Measurements from ENCODE around the gene CAB39L.

The CAB39L gene

GRCh38 chr13:49311816-49312215 lies 132.0 kb downstream of the CAB39L start:
- no peak for DNase-seq (ENCODE audit: insufficient read length, low spot score)
- no peak for TF ChIP-seq PAX5 (IDR thresholded peaks at IDR 0.05; ENCODE audit: insufficient read depth, low read length, severe bottlenecking)
- TF ChIP-seq SPI1 (IDR thresholded peaks at IDR 0.05; ENCODE audit: low read depth, low read length) = no peak
- TF ChIP-seq TAF1 (IDR thresholded peaks at IDR 0.05; ENCODE audit: low read depth, low read length) = no peak
- TF ChIP-seq POLR2A (IDR thresholded peaks at IDR 0.05; ENCODE audit: low read depth, low read length) = no peak
- TF ChIP-seq POU2F2 (IDR thresholded peaks at IDR 0.05; ENCODE audit: low read depth, low read length) = no peak
- TF ChIP-seq POLR2AphosphoS5 (IDR thresholded peaks at IDR 0.05; ENCODE audit: low read depth, low read length) = no peak
- no peak for FAIRE-seq

DNA sequence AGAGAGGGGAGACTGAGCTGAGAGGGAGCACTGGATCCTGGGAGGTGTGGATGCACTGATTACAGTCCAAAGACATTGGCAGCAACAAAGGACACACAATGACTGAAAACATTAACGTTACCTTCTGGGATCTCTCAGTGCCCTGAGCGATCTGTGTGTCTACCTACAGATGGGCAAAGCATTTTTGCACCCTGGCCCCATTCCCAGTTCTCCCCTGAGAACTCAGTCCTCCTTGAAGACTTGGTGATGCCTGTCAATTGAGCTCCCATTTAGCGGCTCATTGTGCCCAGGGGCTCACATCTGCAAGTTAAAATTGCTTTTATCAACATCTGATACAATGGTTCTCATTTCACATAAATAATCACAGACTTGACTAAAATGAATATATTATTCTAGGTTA lies 133.6 kb downstream of the CAB39L start:
- FAIRE-seq (no peak), DNase-seq (ENCODE audit: insufficient read length, low spot score) (no peak)
- TF ChIP-seq POLR2A (IDR thresholded peaks at IDR 0.05; ENCODE audit: low read depth, low read length) = no peak
- no peak for TF ChIP-seq SPI1 (IDR thresholded peaks at IDR 0.05; ENCODE audit: low read depth, low read length)
- no peak for TF ChIP-seq POU2F2 (IDR thresholded peaks at IDR 0.05; ENCODE audit: low read depth, low read length)
- no peak for TF ChIP-seq POLR2AphosphoS5 (IDR thresholded peaks at IDR 0.05; ENCODE audit: low read depth, low read length)

GRCh38 chr13:49308921-49309408 lies 134.9 kb downstream of the CAB39L start:
- TF ChIP-seq POLR2AphosphoS5 (IDR thresholded peaks at IDR 0.05; ENCODE audit: low read depth, low read length) (no peak), TAF1 (IDR thresholded peaks at IDR 0.05; ENCODE audit: low read depth, low read length) (no peak), POU2F2 (IDR thresholded peaks at IDR 0.05; ENCODE audit: low read depth, low read length) (no peak), POLR2A (IDR thresholded peaks at IDR 0.05; ENCODE audit: low read depth, low read length) (no peak), PAX5 (IDR thresholded peaks at IDR 0.05; ENCODE audit: insufficient read depth, low read length, severe bottlenecking) (no peak), SPI1 (IDR thresholded peaks at IDR 0.05; ENCODE audit: low read depth, low read length) (no peak)
- DNase-seq (ENCODE audit: insufficient read length, low spot score) = no peak
- FAIRE-seq = no peak

DNA sequence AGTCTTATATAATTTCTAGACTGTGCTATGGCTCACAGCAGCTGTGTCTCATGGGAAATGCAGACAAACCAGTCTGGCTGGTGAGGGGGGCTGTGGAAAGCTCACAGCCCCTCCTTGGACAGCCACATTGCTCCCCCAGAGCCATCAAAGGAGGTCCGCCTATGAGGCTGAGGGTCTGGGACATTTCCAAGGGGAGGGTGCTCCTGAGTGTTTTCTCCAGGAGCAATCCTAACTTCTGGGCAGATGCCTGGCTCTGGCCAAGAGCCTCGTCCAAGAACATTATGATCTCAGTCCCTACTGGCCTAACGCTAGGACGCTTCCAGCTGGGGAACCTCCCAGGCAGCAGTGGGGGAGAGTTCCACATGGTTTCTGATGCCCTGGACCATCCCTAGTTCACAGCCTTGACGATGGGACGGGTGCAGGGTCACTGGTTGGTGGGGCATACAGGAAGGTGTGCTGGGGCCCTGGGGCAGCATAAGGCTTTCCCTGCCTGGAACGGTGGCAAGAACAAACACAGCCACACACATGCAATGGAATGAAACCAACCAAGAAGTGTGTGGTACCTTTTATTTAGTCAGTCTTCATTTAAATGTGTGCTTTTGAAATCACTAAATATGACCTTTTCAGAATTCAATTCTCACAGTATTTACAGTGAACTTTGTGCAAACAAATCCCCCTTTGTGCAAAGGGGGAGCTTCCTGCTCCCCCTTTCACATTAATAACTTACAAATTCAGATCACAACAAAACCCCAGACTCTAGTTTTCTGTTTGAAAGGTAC lies 135.6 kb downstream of the CAB39L start:
- FAIRE-seq (no peak), DNase-seq (ENCODE audit: insufficient read length, low spot score) (no peak)
- TF ChIP-seq POLR2A (IDR thresholded peaks at IDR 0.05; ENCODE audit: low read depth, low read length) = no peak
- no peak for TF ChIP-seq TAF1 (IDR thresholded peaks at IDR 0.05; ENCODE audit: low read depth, low read length)

DNA sequence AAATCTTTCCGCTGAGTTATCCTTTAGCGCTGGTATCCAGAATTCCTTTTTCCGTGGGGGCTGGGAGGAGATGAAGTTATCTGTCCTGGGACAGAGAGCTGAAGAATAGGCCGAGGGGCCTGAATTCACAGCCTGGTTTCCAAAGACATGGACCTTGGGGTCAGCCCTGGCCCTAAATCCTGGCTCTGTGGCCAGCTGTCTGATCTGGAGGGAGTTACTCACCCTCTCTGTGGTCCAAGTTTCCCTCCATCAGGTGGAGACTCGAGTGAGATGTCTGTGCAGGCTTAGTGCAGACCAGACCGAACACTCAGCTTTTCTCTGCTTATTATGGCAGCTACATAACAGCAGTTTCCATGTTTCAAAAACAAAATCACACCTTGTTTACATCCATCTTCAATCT lies 136.5 kb downstream of the CAB39L start:
- TF ChIP-seq POU2F2 (IDR thresholded peaks at IDR 0.05; ENCODE audit: low read depth, low read length) (no peak), SPI1 (IDR thresholded peaks at IDR 0.05; ENCODE audit: low read depth, low read length) (no peak)
- FAIRE-seq = no peak
- no peak for DNase-seq (ENCODE audit: insufficient read length, low spot score)

DNA sequence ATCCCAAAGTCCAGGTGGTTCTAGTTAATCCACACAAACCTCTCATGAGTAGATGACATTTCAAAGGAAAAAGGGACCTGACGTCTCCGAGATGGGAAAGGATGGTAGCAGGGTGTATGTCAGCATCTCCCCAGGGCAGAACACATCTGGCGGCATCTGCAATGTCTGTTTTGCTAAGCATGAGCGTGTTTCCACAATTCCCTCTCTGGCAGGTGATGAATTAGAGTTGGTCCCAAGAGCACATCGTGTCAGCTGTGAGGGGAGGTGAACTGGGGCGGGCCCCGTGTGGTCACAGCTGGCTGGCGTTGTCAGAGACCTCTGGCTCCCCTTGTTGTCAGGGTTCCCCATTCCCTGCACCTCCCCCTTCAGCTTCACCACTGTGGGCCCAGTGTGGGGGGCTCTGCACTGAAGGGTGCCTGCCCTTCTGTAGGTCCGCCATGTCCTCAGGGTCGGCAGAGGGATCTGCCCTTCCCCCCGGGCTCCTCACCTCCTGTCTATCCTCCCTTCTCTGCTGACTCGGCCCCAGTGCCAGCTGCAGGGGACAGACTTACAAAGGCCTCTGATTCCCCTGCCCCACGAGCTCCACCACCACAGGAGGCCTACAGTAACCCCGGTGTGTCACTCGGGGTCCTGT lies 138.0 kb downstream of the CAB39L start:
- TF ChIP-seq POLR2A (IDR thresholded peaks at IDR 0.05; ENCODE audit: low read depth, low read length) = no peak
- DNase-seq (ENCODE audit: insufficient read length, low spot score) = no peak
- no peak for FAIRE-seq

DNA sequence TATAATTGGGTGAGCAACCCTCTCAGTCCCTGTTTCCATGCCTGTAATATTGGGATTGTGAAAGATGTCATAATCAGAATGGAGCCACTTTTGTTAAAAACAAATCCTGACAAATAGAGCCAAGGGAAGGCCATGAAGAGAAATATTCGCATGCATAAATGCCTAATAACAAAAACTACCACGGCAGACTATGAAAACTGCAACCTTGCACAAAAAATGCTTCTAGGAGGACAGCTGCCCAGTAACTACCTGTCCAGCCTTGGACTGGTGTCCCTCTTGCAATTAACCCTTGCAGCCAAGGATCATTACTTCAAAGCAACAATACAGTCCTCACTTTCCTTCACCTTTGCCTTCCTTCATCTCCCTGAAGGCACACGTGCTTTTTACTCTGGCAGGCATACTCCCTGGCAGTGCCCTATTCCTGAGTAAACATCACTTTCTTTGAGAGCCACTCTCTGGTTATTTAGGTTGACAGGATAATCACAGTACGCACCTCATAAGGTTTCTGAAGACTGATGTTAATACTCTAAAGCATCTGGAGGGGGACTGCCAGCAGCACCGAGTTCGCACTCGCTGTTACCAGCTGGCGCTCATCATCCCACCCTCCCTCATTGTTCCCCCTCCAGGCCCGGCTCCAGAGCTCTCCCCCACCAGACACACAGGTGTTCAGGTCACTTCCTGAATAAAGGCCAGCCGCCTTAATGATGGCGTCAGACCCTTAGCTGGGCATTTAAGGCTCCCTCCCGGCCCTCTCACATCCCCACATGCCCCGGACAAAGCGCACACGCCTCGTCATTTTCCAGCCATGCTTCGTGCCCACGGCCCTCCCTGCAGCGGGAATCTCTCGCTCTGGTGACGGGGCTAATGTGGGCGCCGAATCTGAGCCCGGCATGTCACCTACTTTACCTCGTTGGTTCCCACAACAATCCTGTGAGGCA lies 138.8 kb downstream of the CAB39L start:
- no peak for TF ChIP-seq SPI1 (IDR thresholded peaks at IDR 0.05; ENCODE audit: low read depth, low read length)
- no peak for TF ChIP-seq POLR2A (IDR thresholded peaks at IDR 0.05; ENCODE audit: low read depth, low read length)
- TF ChIP-seq POU2F2 (IDR thresholded peaks at IDR 0.05; ENCODE audit: low read depth, low read length) = no peak
- no peak for TF ChIP-seq POLR2AphosphoS5 (IDR thresholded peaks at IDR 0.05; ENCODE audit: low read depth, low read length)
- no peak for TF ChIP-seq PAX5 (IDR thresholded peaks at IDR 0.05; ENCODE audit: insufficient read depth, low read length, severe bottlenecking)
- TF ChIP-seq TAF1 (IDR thresholded peaks at IDR 0.05; ENCODE audit: low read depth, low read length) = no peak
- FAIRE-seq (no peak), DNase-seq (ENCODE audit: insufficient read length, low spot score) (no peak)

DNA sequence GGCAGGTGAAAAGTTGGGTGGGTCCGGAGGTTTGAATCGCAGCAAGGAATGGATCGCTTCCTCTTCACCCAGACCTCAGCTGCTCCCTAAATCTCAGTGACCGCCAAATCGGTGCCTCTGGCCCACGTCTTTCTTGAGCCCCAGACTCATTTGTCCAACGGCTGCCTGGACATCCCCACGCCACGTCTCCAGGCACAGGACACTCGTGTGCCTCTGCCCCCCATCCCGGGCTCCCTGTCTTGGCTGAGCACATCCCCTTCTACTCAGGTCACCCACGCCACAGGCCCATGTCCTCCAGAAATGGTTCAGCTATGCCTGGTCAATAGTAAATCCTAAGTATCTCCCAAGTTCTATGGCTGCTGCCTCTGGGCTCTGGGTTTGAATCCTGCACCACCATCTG lies 139.5 kb downstream of the CAB39L start:
- FAIRE-seq = no peak
- no peak for DNase-seq (ENCODE audit: insufficient read length, low spot score)
- TF ChIP-seq POLR2AphosphoS5 (IDR thresholded peaks at IDR 0.05; ENCODE audit: low read depth, low read length) = no peak
- TF ChIP-seq POLR2A (IDR thresholded peaks at IDR 0.05; ENCODE audit: low read depth, low read length) = no peak
- TF ChIP-seq POU2F2 (IDR thresholded peaks at IDR 0.05; ENCODE audit: low read depth, low read length) = no peak

DNA sequence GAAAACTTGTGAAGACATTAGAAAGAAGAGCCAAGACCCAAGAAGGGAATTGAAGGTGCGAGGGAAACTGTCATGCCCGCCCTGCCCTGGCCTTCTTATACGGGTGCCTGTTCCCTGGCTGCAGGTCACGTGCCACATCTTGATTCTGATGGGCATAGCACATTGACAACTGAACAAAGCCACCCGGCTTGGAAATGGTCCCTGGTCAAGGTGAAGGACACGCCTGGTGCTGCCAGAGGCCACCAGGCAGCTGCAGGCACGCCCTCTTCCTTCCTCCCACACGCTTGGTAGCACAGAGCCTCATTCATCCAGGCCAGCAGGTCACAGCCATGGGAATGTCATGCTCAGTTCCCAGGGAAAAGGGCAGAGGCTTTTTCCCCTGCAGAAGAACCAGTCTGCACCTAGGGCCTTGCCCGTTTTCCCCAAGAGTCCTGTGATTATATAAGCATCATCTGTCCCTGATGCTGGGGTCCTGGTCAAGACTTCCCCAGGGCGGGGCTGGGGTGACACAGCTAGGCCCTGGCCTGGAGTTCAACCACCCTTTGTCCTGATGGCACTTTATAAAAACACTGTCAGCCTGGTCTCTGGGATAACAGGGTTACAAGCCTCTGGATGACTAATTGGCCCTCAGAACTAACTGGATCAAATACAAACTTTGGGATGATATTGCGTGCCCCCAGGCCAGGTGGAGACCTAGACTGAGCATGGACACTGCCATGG lies 140.2 kb downstream of the CAB39L start:
- DNase-seq (ENCODE audit: insufficient read length, low spot score) = no peak
- no peak for TF ChIP-seq PAX5 (IDR thresholded peaks at IDR 0.05; ENCODE audit: insufficient read depth, low read length, severe bottlenecking)
- TF ChIP-seq SPI1 (IDR thresholded peaks at IDR 0.05; ENCODE audit: low read depth, low read length) = no peak
- TF ChIP-seq POU2F2 (IDR thresholded peaks at IDR 0.05; ENCODE audit: low read depth, low read length) = no peak
- FAIRE-seq = no peak
